ENCODE measurements around the gene USH2A. TPM values are rescaled to one million over a fixed set of nuclear protein-coding genes. Genes with fewer than 3 reads are reported as not detected.

USH2A gene
- total RNA-seq, 6 experiments from 2014 or later: 0.19 to 1.8 (median 0.81) TPM

DNA sequence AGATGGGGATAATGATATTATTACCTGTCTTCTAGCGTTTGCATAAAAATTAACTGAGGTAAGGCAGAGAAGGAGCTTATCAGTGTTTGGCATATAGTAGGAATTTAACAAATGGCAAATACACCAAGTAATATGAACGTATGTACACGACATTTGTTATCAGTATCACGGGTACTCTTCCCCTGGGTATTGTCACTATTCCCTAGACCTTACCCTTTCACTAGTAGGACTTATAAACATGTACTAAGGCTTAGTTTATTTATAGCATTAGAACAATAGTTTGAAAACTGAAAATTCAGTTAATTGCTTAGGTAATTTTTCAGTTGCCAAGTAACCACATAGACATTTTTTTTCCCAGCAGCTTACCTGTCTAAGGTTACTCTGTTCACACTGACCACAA lies 669.1 kb downstream of the USH2A start:
- no peaks in the 10 kb centered on the region for H3K27me3 ChIP-seq
- TF ChIP-seq POLR2A (IDR thresholded peaks at IDR 0.05) (no peak), CTCF (IDR thresholded peaks at IDR 0.05) (no peak)
- no peaks in the 10 kb centered on the region for H3K9me3 ChIP-seq
- no peaks in the 10 kb centered on the region for H3K36me3 ChIP-seq
- intact Hi-C loops (cut with DNase I): no loop called here
- no peak overlapping the region for H3K27ac ChIP-seq
- WGBS (ENCODE audit: insufficient coverage, low coverage, low lambda C conversion rate, missing lambda C conversion rate): 53% methylated on average over 4 of the region's 4 CpGs
- no peaks in the 10 kb centered on the region for H3K4me1 ChIP-seq
- no peak for ATAC-seq
- no peak for DNase-seq
- no peak overlapping the region for H3K4me3 ChIP-seq

GRCh38 chr1:215749414-215749813 lies 673.8 kb downstream of the USH2A start:
- DNase-seq (no peak), ATAC-seq (no peak)
- Histone ChIP-seq H3K36me3 (no peaks in the 10 kb centered on the region), H3K4me1 (no peaks in the 10 kb centered on the region), H3K4me3 (no peak overlapping the region), H3K9me3 (no peaks in the 10 kb centered on the region), H3K27ac (no peak overlapping the region), H3K27me3 (no peaks in the 10 kb centered on the region)
- TF ChIP-seq CTCF (IDR thresholded peaks at IDR 0.05) (no peak), POLR2A (IDR thresholded peaks at IDR 0.05) (no peak)
- WGBS (ENCODE audit: insufficient coverage, low coverage, low lambda C conversion rate, missing lambda C conversion rate): 67% methylated on average over 4 of the region's 4 CpGs
- intact Hi-C loops (cut with DNase I): no loop called here

GRCh38 chr1:215748431-215748830 lies 674.8 kb downstream of the USH2A start:
- no peak for TF ChIP-seq POLR2A (IDR thresholded peaks at IDR 0.05)
- Histone ChIP-seq H3K36me3 (no peaks in the 10 kb centered on the region), H3K4me1 (no peaks in the 10 kb centered on the region), H3K27ac (no peak overlapping the region), H3K4me3 (no peak overlapping the region), H3K9me3 (no peaks in the 10 kb centered on the region), H3K27me3 (no peaks in the 10 kb centered on the region)
- intact Hi-C loops (cut with DNase I): no loop called here
- DNase-seq (no peak), ATAC-seq (no peak)
- 67% methylated on average over 1 of the region's 1 CpG for WGBS (ENCODE audit: insufficient coverage, low coverage, low lambda C conversion rate, missing lambda C conversion rate)

DNA sequence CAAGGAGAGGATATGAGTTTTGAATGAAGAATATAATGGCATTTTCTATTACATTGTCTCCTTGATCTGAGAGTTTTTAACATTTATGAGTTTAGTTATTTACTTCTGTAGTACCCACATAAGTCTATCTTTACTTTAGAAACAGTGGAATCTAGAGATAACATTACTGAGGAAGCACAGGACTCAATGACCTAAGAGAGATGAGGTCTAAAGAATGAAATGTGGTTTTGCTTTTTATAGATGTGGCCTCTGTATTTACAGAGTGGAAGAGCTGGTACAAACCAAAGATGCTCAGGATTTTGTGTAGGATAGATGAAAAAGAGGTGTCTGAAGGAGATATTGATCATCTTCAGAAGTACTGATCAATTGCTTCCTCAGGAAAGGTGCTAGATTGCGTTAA lies 678.8 kb downstream of the USH2A start:
- H3K4me1 ChIP-seq: no peaks in the 10 kb centered on the region
- H3K27me3 ChIP-seq: no peaks in the 10 kb centered on the region
- ATAC-seq: no peak
- no peak overlapping the region for H3K27ac ChIP-seq
- intact Hi-C loops (cut with DNase I): no loop called here
- DNase-seq: no peak
- TF ChIP-seq CTCF (IDR thresholded peaks at IDR 0.05): no peak
- TF ChIP-seq POLR2A (IDR thresholded peaks at IDR 0.05): no peak
- 31% methylated on average over 1 of the region's 1 CpG for WGBS (ENCODE audit: insufficient coverage, low coverage, low lambda C conversion rate, missing lambda C conversion rate)
- no peaks in the 10 kb centered on the region for H3K9me3 ChIP-seq
- no peak overlapping the region for H3K4me3 ChIP-seq
- H3K36me3 ChIP-seq: no peaks in the 10 kb centered on the region

DNA sequence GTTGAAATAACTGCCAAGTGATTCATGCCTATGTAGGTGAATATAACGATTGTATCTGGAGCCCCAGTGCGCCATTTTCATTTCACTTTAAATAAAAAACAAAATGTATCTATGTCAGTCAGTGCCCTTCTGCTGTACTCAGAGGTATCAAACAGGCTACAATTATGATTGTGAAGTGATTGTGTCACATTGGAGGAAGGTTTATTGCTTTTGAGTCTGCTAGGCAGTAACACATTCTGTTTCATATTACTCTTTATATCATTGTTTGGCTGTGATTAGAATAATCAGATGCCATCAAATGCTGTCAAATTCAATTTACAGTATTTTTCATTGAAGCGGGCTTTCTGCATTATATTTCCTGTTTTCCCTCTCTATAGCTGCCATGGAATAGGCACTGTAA lies 684.2 kb downstream of the USH2A start:
- 82% methylated on average over 3 of the region's 3 CpGs for whole genome bisulfite sequencing (ENCODE audit: insufficient coverage, low coverage, low lambda C conversion rate, missing lambda C conversion rate)
- Histone ChIP-seq H3K27ac (no peak overlapping the region), H3K27me3 (no peaks in the 10 kb centered on the region), H3K4me1 (no peaks in the 10 kb centered on the region), H3K9me3 (no peaks in the 10 kb centered on the region), H3K36me3 (no peaks in the 10 kb centered on the region), H3K4me3 (no peak overlapping the region)
- TF ChIP-seq CTCF (IDR thresholded peaks at IDR 0.05): no peak
- TF ChIP-seq POLR2A (IDR thresholded peaks at IDR 0.05): no peak
- no peak for DNase-seq
- intact Hi-C loops (cut with DNase I): no loop called here
- no peak for ATAC-seq
